ENCODE results near the gene STXBP3. TPM values are rescaled to one million over a fixed set of nuclear protein-coding genes. Genes with fewer than 3 reads are reported as not detected.

Gene STXBP3
- total and polyA plus RNA-seq, 2 experiments from 2014 or later, result 34.1 to 74.0 TPM

DNA sequence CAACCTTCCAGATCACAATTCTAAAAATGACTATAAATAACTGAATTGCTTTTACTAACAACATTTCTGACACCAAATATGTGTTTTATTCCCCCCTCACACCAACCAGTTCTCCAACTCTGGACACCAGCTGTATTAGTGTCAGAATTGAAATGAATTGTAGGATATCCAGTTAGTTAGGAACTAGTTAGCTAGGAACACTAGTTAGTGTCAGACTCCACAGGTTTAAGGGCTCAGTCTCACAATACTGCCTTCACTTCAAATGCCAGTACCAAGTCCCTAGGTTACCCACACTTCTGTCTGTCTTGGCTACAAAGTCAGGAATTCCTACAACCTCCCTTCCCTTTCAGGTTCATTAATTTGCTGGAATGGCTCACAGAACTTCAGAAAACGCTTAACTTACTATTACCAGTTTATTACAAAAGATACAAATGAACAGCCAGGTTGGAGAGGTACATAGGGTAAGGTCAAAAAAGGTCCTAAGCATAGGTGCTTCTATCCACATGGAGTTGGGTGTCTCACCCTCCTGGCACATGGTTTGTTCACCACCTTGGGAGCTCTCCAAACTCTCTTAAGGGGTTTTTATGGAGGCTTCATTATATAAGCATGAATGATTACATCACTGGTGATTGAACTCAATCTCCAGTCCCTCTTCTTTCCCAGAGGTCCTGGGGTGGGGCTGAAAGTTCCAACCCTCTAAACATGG, 4.2 kb downstream of the STXBP3 start:
- Histone ChIP-seq H3K4me3 (no peak overlapping the region), H3K27ac (no peak overlapping the region), H3K36me3 (peaks cover 24% of the 10 kb centered on the region), H3K27me3 (no peaks in the 10 kb centered on the region), H3K4me1 (ENCODE audit: low read depth) (no peaks in the 10 kb centered on the region), H3K9me3 (ENCODE audit: low read depth) (no peaks in the 10 kb centered on the region)
- TF ChIP-seq, protein P1, sequence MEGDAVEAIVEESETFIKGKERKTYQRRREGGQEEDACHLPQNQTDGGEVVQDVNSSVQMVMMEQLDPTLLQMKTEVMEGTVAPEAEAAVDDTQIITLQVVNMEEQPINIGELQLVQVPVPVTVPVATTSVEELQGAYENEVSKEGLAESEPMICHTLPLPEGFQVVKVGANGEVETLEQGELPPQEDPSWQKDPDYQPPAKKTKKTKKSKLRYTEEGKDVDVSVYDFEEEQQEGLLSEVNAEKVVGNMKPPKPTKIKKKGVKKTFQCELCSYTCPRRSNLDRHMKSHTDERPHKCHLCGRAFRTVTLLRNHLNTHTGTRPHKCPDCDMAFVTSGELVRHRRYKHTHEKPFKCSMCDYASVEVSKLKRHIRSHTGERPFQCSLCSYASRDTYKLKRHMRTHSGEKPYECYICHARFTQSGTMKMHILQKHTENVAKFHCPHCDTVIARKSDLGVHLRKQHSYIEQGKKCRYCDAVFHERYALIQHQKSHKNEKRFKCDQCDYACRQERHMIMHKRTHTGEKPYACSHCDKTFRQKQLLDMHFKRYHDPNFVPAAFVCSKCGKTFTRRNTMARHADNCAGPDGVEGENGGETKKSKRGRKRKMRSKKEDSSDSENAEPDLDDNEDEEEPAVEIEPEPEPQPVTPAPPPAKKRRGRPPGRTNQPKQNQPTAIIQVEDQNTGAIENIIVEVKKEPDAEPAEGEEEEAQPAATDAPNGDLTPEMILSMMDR (IDR thresholded peaks at IDR 0.05; ENCODE audit: low read depth, low read length), result no peak
- no peak for DNase-seq (ENCODE audit: low read depth in 1 of 2, low spot score in 1 of 2)

DNA sequence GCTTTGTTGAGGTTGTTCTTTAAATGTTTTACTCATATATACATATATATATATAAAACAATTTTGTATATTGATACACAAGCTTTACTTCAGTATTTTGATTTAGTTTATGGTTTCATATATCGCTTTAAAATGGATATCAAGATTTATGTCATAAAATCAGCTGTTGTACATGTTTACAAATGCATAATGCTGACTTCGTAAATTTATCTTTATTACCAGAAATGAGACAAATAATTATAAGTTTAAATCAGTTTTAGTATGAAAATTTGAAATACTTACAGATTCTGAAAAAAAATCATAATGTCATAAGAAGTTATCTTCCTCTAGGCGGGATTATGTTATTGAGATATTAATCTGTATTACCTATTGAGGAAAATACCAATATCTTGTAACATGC, 6.9 kb downstream of the STXBP3 start:
- no peak overlapping the region for H3K4me3 ChIP-seq
- H3K27ac ChIP-seq, result no peak overlapping the region
- H3K9me3 ChIP-seq (ENCODE audit: low read depth), result no peaks in the 10 kb centered on the region
- DNase-seq (ENCODE audit: low read depth in 1 of 2, low spot score in 1 of 2), result no peak
- TF ChIP-seq, protein P1 (IDR thresholded peaks at IDR 0.05; ENCODE audit: low read depth, low read length), result no peak
- H3K36me3 ChIP-seq, result peaks cover 41% of the 10 kb centered on the region
- H3K27me3 ChIP-seq, result no peaks in the 10 kb centered on the region
- H3K4me1 ChIP-seq (ENCODE audit: low read depth), result no peaks in the 10 kb centered on the region

DNA sequence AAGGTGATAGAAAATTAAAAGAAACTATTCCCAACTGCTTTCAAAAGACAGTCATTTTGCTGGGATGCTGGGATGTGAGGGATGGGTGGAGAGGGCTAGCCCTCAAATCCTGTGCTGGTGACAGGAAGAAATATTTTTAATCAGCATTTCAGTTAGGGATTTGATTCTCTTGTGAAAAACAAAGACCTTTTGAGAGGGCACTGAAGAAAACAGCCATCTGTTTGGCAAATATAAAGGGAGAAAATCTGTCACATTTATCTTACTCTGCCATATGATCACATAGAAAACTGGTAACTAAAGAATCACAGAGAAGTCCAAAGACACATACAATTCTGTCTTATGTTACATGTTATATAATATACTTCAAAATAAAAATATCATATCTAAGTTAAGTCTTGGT, 12.3 kb downstream of the STXBP3 start:
- Histone ChIP-seq H3K27me3 (no peaks in the 10 kb centered on the region), H3K4me1 (ENCODE audit: low read depth) (no peaks in the 10 kb centered on the region), H3K9me3 (ENCODE audit: low read depth) (no peaks in the 10 kb centered on the region), H3K27ac (no peak overlapping the region), H3K36me3 (peaks cover 41% of the 10 kb centered on the region), H3K4me3 (no peak overlapping the region)
- no peak for DNase-seq (ENCODE audit: low read depth in 1 of 2, low spot score in 1 of 2)
- TF ChIP-seq, protein P1 (IDR thresholded peaks at IDR 0.05; ENCODE audit: low read depth, low read length), result no peak

DNA sequence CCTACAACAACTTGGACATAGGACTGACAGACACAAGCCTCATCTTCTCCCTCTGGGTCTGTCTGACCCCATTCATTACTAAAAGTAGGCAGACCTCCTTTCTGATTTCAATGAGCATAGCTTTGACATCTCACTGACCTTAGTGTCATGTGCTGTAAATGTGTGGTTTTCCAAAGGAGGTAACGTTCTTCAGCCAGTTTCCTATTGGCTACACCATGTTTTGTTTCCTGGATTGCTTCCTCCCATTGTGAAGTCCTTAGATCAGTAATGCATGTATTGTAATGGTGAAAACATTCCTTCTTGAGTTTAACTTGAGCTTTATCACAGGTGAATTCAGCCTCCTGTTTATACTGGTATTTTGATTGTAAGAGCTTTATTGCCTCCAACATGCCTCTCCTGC, 20.6 kb downstream of the STXBP3 start:
- Histone ChIP-seq H3K4me1 (ENCODE audit: low read depth) (no peaks in the 10 kb centered on the region), H3K27me3 (no peaks in the 10 kb centered on the region), H3K9me3 (ENCODE audit: low read depth) (no peaks in the 10 kb centered on the region), H3K4me3 (no peak overlapping the region), H3K27ac (no peak overlapping the region), H3K36me3 (peaks cover 4% of the 10 kb centered on the region)
- no peak for DNase-seq (ENCODE audit: low read depth in 1 of 2, low spot score in 1 of 2)
- TF ChIP-seq, protein P1 (IDR thresholded peaks at IDR 0.05; ENCODE audit: low read depth, low read length), result no peak

DNA sequence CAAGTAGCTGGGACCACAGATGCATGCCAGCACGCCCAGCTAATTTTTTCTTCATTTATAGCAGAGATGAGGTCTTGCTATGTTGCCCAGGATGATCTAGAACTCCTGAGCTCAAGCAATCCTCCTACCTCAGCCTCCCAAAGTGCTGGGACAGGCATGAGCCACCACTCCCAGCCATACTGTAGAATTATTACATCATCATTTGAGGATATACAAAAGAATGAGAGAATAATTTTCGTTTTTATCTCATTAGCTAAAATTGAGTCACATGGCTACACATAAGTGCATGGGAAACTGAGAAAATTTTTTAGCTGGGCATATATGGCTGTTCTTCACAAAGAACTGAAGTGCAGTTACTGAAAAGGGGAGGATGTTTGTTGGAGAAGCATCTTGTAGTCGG, 21.2 kb downstream of the STXBP3 start:
- no peaks in the 10 kb centered on the region for H3K4me1 ChIP-seq (ENCODE audit: low read depth)
- peaks cover 5% of the 10 kb centered on the region for H3K36me3 ChIP-seq
- no peak for DNase-seq (ENCODE audit: low read depth in 1 of 2, low spot score in 1 of 2)
- H3K9me3 ChIP-seq (ENCODE audit: low read depth), result no peaks in the 10 kb centered on the region
- TF ChIP-seq, protein P1 (IDR thresholded peaks at IDR 0.05; ENCODE audit: low read depth, low read length), result no peak
- no peak overlapping the region for H3K4me3 ChIP-seq
- H3K27me3 ChIP-seq, result no peaks in the 10 kb centered on the region
- H3K27ac ChIP-seq, result no peak overlapping the region
